Endothelial cell (in vitro differentiated cells): ENCODE measurements around the gene TENM4. TPM values are rescaled to one million over a fixed set of nuclear protein-coding genes. Genes with fewer than 3 reads are reported as not detected.
A peak's percentile ranks its signal among the peaks of the same experiment; 100 is the strongest.

ENCODE experiments used
- DNase-seq: peaks from one replicate; pipeline ENCODE4 v3.0.0; 2021; ENCODE audit warnings: low spot score
- H3K27ac Mint-ChIP-seq: one replicate; pipeline ENCODE4 v1.8.0; 2021; ENCODE audit warnings: mixed read lengths, inconsistent platforms; ENCODE audit not compliant: unreplicated experiment
- H3K27me3 Mint-ChIP-seq: one replicate; pipeline ENCODE4 v1.8.0; 2021; ENCODE audit warnings: mild to moderate bottlenecking, moderate library complexity, mixed read lengths, inconsistent platforms; ENCODE audit not compliant: unreplicated experiment
- H3K36me3 Mint-ChIP-seq: one replicate; pipeline ENCODE4 v1.8.0; 2021; ENCODE audit warnings: mild to moderate bottlenecking, low read depth, mixed read lengths, inconsistent platforms; ENCODE audit not compliant: unreplicated experiment
- H3K4me1 Mint-ChIP-seq: one replicate; pipeline ENCODE4 v1.8.0; 2021; ENCODE audit warnings: mild to moderate bottlenecking, mixed read lengths, inconsistent platforms; ENCODE audit not compliant: unreplicated experiment
- H3K4me3 Mint-ChIP-seq: one replicate; pipeline ENCODE4 v1.8.0; 2021; ENCODE audit warnings: mild to moderate bottlenecking, mixed read lengths, inconsistent platforms; ENCODE audit not compliant: unreplicated experiment
- H3K9me3 Mint-ChIP-seq: one replicate; pipeline ENCODE4 v1.8.0; 2021; ENCODE audit warnings: mixed read lengths, inconsistent platforms; ENCODE audit not compliant: unreplicated experiment
- CTCF ChIP-seq: fragments of 200-600 bp; sonication (generic); IDR thresholded peaks from one replicate; pipeline ENCODE4 v1.5.0; 2021; ENCODE audit warnings: antibody characterized with exemption; ENCODE audit not compliant: unreplicated experiment
- total RNA-seq: library from RNA; stranded (reverse); fragmentation: NEBNext Ultra II Directional; extraction: Animal tissue kit (Norgen Biotek cat#: 25700); gene quantifications from one replicate; pipeline ENCODE4 v1.2.1, GENCODE V29; 2021; ENCODE audit not compliant: unreplicated experiment

Gene TENM4
- total RNA-seq, 1 donor from 2014 or later: 1.8 TPM

- no peak overlapping the region for H3K27ac Mint-ChIP-seq
- no peaks in the 10 kb centered on the region for H3K9me3 Mint-ChIP-seq
- TF ChIP-seq CTCF: no peak
- peaks cover 7% of the 10 kb centered on the region for H3K27me3 Mint-ChIP-seq
- H3K36me3 Mint-ChIP-seq: no peaks in the 10 kb centered on the region
- H3K4me3 Mint-ChIP-seq: no peak overlapping the region
- no peak for DNase-seq
- H3K4me1 Mint-ChIP-seq: peaks cover 5% of the 10 kb centered on the region
Measured at GRCh38 chr11:79110321-79110720, 330.5 kb downstream of the TENM4 start.

- peaks cover 9% of the 10 kb centered on the region for H3K27me3 Mint-ChIP-seq
Measured at GRCh38 chr11:79108851-79109250, 332.0 kb downstream of the TENM4 start.

GRCh38 chr11:79102840-79103239, 338.0 kb downstream of the TENM4 start:
- TF ChIP-seq CTCF: no peak
- no peak overlapping the region for H3K27ac Mint-ChIP-seq
- H3K9me3 Mint-ChIP-seq: no peaks in the 10 kb centered on the region
- no peak for DNase-seq
- no peak overlapping the region for H3K4me3 Mint-ChIP-seq
- no peaks in the 10 kb centered on the region for H3K36me3 Mint-ChIP-seq
- H3K27me3 Mint-ChIP-seq: peaks cover 9% of the 10 kb centered on the region
- no peaks in the 10 kb centered on the region for H3K4me1 Mint-ChIP-seq

More at GRCh38 chr11:79108851-79109250, 332.0 kb downstream of the TENM4 start:
- DNase-seq: no peak
- Mint-ChIP-seq H3K4me3 (no peak overlapping the region), H3K4me1 (peaks cover 5% of the 10 kb centered on the region), H3K27ac (no peak overlapping the region), H3K36me3 (no peaks in the 10 kb centered on the region), H3K9me3 (no peaks in the 10 kb centered on the region)
- no peak for TF ChIP-seq CTCF

- Mint-ChIP-seq H3K4me3 (no peak overlapping the region), H3K36me3 (peaks cover 2% of the 10 kb centered on the region), H3K4me1 (peaks cover 2% of the 10 kb centered on the region), H3K9me3 (no peaks in the 10 kb centered on the region), H3K27me3 (peaks cover 9% of the 10 kb centered on the region), H3K27ac (no peak overlapping the region)
- DNase-seq: no peak
- TF ChIP-seq CTCF: no peak
Measured at GRCh38 chr11:79101656-79102055, 339.2 kb downstream of the TENM4 start.

GRCh38 chr11:79100093-79100910, 340.5 kb downstream of the TENM4 start:
- peaks cover 3% of the 10 kb centered on the region for H3K36me3 Mint-ChIP-seq
- TF ChIP-seq CTCF: peak; percentile 80
- peaks cover 9% of the 10 kb centered on the region for H3K27me3 Mint-ChIP-seq
- DNase-seq: peak; percentile 56
- peaks cover 2% of the 10 kb centered on the region for H3K4me1 Mint-ChIP-seq
- no peak overlapping the region for H3K27ac Mint-ChIP-seq
- H3K4me3 Mint-ChIP-seq: no peak overlapping the region
- H3K9me3 Mint-ChIP-seq: no peaks in the 10 kb centered on the region
